NK-92 treated with Interleukin-12 subunit alpha and Interleukin-12 subunit beta, amount 100 ng/mL, for 24 hours (cell line): ENCODE data around the gene OR2T34.
"Not testable (repeated sequence)": the region's sequence is repeated elsewhere in the genome, so short reads cannot be mapped to it uniquely, and the experiment has no call there.

Source experiments
- DNase-seq: peaks from one replicate; lab custom pipeline; 2025; lab: John Stamatoyannopoulos, UW

OR2T34 gene

GRCh38 chr1:248574657-248575056 is at the start of gene OR2T34:
TSS of gene OR2T34 (minus strand) at chr1:248574757. CDS start at chr1:248574757, 0 bp downstream.
- not testable (repeated sequence) for DNase-seq

GRCh38 chr1:248622570-248623001 is 48.0 kb upstream of the OR2T34 start:
- DNase-seq, result no peak

GRCh38 chr1:248621770-248622169 is 47.2 kb upstream of the OR2T34 start:
- no peak for DNase-seq

GRCh38 chr1:248618878-248619277 is 44.3 kb upstream of the OR2T34 start:
- DNase-seq, result peak; percentile 10

GRCh38 chr1:248618119-248618518 is 43.6 kb upstream of the OR2T34 start:
- DNase-seq, result no peak

GRCh38 chr1:248613742-248614141 is 39.2 kb upstream of the OR2T34 start:
- no peak for DNase-seq

- no peak for DNase-seq
These were observed 37.4 kb upstream of the OR2T34 start for GRCh38 chr1:248611883-248612414.

- DNase-seq, result no peak
These were observed 35.7 kb upstream of the OR2T34 start for GRCh38 chr1:248610301-248610700.

- no peak for DNase-seq
These were observed 24.8 kb upstream of the OR2T34 start for GRCh38 chr1:248599396-248599795.

GRCh38 chr1:248597589-248597988 is 23.0 kb upstream of the OR2T34 start, which contains the start of gene OR2T10:
TSS of gene OR2T10 (minus strand) at chr1:248597700. CDS start at chr1:248593768, 3,932 bp downstream.
- no peak for DNase-seq

- no peak for DNase-seq
These were observed 22.1 kb upstream of the OR2T34 start for GRCh38 chr1:248596615-248597014.

GRCh38 chr1:248593226-248593625 is 18.7 kb upstream of the OR2T34 start:
- DNase-seq, result no peak

GRCh38 chr1:248592655-248593054 is 18.1 kb upstream of the OR2T34 start:
- no peak for DNase-seq

- DNase-seq, result no peak
These were observed 15.5 kb upstream of the OR2T34 start for GRCh38 chr1:248590055-248590454.

GRCh38 chr1:248589334-248589733 is 14.8 kb upstream of the OR2T34 start:
- DNase-seq, result no peak

GRCh38 chr1:248585266-248585665 is 10.7 kb upstream of the OR2T34 start:
- DNase-seq, result no peak

- no peak for DNase-seq
These were observed 1.9 kb upstream of the OR2T34 start for GRCh38 chr1:248576260-248576980.

GRCh38 chr1:248573856-248574255 is 701 bp downstream of the OR2T34 start:
- not testable (repeated sequence) for DNase-seq

- not testable (repeated sequence) for DNase-seq
These were observed 2.5 kb downstream of the OR2T34 start for GRCh38 chr1:248572049-248572448.

GRCh38 chr1:248570811-248571210 is 3.7 kb downstream of the OR2T34 start:
- not testable (repeated sequence) for DNase-seq

GRCh38 chr1:248569049-248569448 is 5.5 kb downstream of the OR2T34 start:
- not testable (repeated sequence) for DNase-seq

- DNase-seq, result not testable (repeated sequence)
These were observed 8.8 kb downstream of the OR2T34 start for GRCh38 chr1:248565530-248566373.

GRCh38 chr1:248562672-248563071 is 11.9 kb downstream of the OR2T34 start, which contains the start of gene OR2T29:
TSS of gene OR2T29 (minus strand) at chr1:248562772. CDS start at chr1:248559491, 3,281 bp downstream.
- DNase-seq, result not testable (repeated sequence)
